GM18861 (cell line): ENCODE results near the gene EXD3.
"Not testable (repeated sequence)": the region's sequence is repeated elsewhere in the genome, so short reads cannot be mapped to it uniquely, and the experiment has no call there.

Source experiments
- ATAC-seq: cut with Tn5 transposase; IDR thresholded peaks from one replicate; pipeline ENCODE4 v1.9.1; 2021; ENCODE audit not compliant: unreplicated experiment

The EXD3 gene

DNA sequence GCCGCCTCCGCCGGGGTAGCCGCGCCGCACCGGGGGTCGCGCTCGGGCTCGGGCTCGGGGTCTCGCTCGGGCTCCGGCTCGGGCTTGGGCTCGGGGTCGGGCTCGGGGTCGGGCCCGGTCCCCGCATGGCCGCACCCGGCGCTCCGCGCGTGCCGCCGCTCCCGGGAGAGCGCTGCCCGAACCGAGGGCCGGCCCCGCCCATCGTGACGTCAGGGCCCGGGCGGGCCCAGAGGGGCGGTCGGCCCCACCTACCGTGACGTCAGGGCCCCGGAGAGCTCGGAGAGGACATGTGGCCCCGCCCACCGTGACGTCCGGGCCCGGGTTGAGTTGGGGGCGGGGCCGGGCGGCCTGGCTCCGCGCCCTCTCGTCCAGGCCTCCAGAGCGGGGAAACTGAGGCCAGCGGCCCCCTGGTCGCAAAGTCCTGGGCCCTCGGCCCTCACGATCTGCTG is 36.2 kb upstream of the EXD3 start, which contains the start of gene NSMF:
Gene NSMF (minus strand): TSS at position 183 of the 449 bp plus-strand sequence. CDS start 232 bp downstream, outside the sequence.
- peak; percentile 33 for ATAC-seq

DNA sequence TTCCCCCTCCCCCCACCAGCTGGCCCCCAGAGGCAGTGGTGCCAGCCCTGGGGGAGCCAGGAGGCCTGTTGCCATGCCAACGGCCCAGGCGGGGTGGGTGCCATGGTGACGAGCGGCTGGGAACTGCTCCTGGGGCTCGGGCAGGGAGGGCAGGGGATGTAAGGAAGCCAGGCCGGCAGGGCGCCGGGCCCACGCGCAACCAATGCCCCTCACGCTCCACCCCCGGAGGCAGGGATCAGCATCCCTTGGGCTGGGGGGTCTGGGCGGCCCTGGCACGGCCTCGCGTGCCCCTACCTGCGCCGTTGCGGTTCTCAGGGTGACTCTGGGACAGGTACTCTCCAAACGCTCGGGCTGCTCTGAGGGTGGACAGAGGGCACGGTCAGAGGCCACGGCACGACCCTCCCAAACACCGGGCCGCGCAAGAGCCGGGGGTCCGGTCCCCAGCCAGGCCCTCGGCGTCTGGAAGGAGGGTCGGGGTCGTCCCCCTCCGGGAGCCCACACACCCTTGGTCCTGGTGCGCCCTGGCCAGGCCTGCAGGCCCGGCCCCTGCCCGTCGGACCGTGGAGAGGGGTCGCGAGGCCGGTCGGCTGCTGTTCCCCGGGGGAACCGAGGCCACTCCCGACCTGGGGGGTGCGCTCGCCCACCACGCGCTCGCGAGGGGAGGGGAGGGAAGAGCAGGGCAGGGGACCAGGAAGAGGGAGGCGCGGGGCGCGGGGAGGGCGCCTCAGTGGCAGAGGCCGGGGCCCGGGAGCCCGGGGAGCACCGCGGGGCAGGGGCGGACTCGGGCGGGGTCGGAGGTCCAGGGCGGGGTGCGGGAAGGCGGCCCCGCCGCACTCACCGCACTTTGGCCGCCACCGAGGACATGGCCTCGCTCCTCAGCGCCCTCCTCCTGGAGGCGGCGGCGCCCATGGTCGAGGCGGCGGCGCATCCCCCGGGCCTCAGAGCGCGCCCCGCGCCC is 35.5 kb upstream of the EXD3 start:
- peak; percentile 5 for ATAC-seq

GRCh38 chr9:137457406-137458193 is 34.6 kb upstream of the EXD3 start:
- no peak for ATAC-seq

- no peak for ATAC-seq
Measured at GRCh38 chr9:137456864-137457405, 34.0 kb upstream of the EXD3 start.

- no peak for ATAC-seq
Measured at GRCh38 chr9:137456061-137456863, 33.3 kb upstream of the EXD3 start.

DNA sequence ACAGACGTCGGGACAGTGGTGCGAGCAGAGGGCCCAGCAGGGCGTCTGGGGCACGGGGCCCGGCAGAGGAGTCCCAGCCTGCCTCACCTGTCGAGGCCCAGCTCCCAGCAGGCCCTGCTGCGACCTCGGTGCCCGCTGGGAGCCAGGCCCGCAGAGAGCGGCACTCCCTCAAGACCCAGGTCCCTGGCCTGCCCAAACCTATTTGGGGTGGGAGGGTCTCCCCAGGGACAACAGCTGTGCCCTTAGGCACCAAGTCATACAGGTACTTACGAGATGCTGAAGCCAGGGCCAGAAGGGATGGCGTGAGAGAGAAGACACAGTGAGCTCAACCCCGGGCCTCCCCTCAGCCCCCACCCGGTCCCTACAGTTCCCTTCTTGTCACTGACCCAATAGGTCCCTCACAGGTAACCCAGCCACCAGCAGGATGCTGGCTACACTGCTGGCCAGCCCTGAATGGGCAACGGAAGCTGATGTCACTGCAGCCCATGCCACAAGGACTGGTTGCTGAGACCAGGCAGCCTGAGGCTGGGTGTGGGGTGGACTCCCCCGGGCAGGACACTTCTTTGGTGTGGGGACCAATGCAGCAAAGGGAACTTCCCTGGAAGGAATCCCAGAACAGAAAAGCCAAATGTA is 32.5 kb upstream of the EXD3 start:
- no peak for ATAC-seq

DNA sequence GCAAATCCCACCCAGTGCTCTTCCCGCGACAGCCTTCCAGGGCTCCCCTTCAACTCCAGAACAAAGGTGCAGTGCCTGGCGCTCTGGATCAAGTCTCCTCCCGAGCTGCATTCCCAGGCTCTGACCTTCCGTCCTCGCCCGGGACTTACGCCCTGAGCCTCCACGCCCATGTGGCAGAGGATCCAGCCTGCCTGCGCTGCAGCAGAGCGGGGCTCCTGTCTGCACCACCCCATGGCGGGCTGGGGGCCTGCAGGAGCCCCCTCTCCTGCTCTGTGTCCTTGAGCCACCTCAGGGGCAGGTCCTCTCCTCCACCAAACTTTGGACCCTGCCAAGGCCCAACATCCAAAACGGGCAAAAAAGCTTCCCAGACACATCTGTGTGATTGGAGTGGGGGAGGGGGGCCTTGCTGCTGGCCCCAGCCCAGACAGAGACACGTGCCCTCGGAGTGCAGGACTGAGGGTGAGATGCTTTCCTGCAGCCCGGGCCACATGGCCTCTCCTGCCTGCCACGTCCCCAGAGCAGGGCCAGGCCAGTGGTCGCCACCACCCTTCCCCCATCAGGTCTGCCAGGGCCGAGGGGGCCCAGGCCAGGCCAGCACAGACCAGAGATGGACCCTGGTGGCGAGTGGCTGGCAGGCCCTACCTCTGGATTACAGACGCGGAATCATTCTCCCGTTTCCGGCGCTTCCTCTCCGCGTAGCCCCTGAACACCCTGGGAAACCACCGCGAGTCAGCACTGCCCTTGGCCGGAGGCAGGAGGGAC is 31.8 kb upstream of the EXD3 start:
- ATAC-seq = no peak

DNA sequence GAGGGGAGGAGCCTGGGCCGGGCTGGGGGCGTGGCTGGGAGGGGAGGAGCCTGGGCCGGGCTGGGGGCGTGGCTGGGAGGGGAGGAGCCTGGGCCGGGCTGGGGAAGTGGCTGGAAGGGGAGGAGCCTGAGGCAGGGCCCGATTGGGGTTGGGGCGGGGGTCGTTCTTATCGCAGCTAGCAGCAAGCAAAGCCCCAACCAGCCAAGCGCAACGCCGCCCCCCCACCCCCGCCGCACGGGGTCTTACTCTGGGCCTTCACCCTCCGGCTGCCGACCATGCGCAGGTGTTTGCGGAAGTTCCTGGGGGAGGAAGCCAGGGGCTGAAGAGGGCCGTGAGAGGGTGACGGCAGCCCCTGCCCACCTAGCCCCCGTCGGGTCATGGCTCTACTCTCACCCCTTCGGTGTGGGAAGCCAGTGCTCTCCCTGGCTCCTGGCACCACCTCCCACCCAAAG is 31.2 kb upstream of the EXD3 start:
- ATAC-seq = no peak

DNA sequence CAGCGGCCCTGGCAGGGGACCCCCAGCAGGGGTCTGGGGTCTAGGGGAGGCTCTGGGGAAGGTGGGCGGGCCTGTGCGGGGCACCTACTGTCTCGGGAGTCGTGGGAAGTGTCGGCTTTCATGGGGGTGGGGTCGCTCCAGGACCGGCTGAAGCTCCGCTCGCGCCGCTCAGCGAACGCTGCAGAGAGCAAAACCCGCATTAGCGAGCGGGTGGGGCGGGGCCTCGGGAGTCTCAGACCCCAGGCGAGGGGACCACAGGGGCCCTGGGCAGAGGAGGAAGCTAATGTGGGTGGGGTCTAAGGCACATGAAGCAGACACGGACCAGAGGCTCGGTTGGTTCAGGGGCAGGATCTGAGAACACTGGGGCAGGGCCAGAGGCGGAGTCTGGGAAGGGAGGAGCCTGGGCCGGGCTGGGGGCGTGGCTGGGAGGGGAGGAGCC is 30.7 kb upstream of the EXD3 start:
- no peak for ATAC-seq

GRCh38 chr9:137452761-137453642 is 30.0 kb upstream of the EXD3 start:
- no peak for ATAC-seq

DNA sequence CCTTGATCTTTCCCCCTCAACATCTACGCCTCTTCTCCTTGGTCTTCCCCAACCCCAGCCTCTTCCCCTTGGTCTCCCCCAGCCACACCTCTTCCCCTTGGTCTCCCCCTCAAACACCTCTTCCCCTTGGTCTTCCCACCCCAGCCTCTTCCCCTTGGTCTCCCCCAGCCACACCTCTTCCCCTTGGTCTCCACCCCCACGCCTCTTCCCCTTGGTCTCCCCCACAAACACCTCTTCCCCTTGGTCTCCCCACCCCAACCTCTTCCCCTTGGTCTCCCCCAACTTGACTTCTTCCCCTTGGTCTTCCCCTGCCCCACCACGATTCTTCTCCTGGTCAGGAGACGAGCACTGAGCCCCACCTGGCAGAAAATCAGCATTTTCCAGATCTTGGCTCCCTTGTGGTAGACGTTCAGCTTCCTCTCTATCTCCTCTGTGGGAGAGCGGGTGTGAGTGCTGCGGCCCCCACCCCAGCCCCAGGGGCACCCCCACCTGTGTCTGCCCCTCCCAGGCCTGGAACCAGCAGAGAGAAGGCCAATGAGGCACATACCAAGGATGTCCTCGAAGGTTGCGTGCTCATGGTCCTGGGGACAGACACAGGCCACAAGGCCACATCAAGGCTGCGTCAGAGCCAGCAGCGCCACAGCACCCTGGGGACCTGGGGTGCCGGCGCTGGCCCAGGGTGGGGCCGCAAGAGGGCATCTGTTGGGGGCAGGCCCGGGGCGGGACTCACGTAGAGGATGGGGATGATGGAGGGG is 29.2 kb upstream of the EXD3 start:
- no peak for ATAC-seq

GRCh38 chr9:137451264-137452005 is 28.5 kb upstream of the EXD3 start:
- not testable (repeated sequence) for ATAC-seq

- not testable (repeated sequence) for ATAC-seq
Measured at GRCh38 chr9:137450539-137451222, 27.7 kb upstream of the EXD3 start.

- no peak for ATAC-seq
Measured at GRCh38 chr9:137449931-137450538, 27.1 kb upstream of the EXD3 start.

DNA sequence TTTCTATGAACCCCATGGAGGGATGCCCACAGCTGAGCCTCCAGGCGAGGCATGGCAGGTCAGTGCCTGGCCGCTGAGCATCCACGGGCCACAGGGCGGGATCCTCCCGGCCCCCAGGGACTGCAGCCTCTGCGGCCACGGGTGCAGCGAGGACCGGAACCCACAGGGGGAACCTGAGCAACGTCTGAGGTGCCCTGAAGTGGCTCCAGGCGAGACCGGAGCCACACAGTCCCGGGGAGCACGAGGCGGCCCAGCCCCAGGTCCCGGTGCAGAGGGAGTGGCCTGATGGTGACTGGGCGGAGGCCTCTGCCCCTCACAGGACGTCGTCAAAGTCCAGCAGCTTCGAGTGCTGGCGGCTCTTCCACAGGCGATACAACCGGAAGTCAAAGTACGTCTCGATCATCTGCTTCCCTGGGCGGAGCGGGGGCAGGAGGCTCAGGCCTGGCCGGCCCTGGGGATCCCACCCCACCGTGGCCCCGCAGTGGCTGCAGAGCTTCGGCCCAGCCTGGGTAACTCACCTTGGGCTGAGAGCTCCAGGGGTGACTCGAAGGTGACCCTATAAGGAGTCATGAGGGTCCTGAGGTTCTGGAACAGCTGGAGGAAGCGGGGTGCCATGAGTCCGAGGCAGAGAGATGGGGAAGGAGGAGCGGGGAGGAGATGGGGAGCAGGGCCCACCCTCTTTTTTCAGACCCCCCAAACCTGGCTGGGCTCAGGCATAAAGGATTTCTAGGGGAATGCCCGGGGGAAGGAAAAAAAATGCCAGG is 26.3 kb upstream of the EXD3 start:
- ATAC-seq = no peak
